SU-DHL-6 (cell line): ENCODE results near the gene BMP10.

Experiments
- EZH2phosphoT487 ChIP-seq: fragments of 200-600 bp; sonication (generic), shearing (Covaris generic); conservative IDR thresholded peaks from 2 replicates; pipeline ENCODE4 v1.6.1; 2018; ENCODE audit warnings: mild to moderate bottlenecking, antibody characterized with exemption, low read length, moderate library complexity, mixed read lengths
- TF ChIP-seq, protein P1 (sequence below): fragments of 200-600 bp; sonication (generic); IDR thresholded peaks from one replicate; pipeline ENCODE4 v1.5.1; 2017; ENCODE audit warnings: antibody characterized with exemption, mild to moderate bottlenecking, low read length, moderate library complexity; ENCODE audit not compliant: insufficient read depth, poor library complexity, severe bottlenecking

DNA sequence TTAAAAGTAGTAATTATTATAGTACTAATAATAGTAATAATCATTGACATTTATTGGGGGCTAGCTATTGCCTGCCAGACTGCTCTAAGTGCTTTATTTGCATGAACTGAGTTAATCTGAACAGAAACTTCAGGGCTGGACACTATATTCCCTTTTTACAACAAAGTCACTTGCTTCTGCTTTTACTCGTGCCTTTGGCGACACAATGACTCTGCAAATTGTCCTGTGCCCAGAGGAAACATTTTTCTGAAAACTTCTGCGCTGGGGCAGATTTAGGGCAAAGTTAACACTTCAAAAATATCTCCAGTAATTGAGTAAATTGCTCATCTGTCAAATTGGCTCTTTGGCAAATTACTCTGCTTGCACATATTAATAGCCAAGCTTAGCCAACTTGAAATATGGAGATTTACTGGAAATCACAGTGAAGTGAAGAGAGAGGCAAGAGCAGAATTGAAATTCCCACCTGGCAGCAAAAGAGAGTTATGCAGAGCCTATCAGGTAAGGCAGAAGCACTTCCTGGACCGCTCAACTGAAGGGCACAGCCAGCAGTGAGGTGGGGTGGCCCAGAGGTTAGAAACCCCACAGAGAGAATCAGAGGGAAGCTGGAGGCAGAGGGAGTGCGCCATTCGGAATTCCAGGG is 36.3 kb downstream of the BMP10 start:
- TF ChIP-seq, protein P1, sequence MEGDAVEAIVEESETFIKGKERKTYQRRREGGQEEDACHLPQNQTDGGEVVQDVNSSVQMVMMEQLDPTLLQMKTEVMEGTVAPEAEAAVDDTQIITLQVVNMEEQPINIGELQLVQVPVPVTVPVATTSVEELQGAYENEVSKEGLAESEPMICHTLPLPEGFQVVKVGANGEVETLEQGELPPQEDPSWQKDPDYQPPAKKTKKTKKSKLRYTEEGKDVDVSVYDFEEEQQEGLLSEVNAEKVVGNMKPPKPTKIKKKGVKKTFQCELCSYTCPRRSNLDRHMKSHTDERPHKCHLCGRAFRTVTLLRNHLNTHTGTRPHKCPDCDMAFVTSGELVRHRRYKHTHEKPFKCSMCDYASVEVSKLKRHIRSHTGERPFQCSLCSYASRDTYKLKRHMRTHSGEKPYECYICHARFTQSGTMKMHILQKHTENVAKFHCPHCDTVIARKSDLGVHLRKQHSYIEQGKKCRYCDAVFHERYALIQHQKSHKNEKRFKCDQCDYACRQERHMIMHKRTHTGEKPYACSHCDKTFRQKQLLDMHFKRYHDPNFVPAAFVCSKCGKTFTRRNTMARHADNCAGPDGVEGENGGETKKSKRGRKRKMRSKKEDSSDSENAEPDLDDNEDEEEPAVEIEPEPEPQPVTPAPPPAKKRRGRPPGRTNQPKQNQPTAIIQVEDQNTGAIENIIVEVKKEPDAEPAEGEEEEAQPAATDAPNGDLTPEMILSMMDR = no peak
- no peak for TF ChIP-seq EZH2phosphoT487
